ENCODE measurements around the gene TTC24.
"Not testable (repeated sequence)": the region's sequence is repeated elsewhere in the genome, so short reads cannot be mapped to it uniquely, and the experiment has no call there.

The TTC24 gene

GRCh38 chr1:156586892-156587477, 7.5 kb downstream of the TTC24 start:
- DNase-seq (ENCODE audit: low spot score in 2 of 2) (no peak), ATAC-seq (ENCODE audit: low read depth) (no peak)
- no peaks in the 10 kb centered on the region for H3K27me3 Mint-ChIP-seq
- no peaks in the 10 kb centered on the region for H3K9me3 Mint-ChIP-seq
- peaks cover 26% of the 10 kb centered on the region for H3K4me1 Mint-ChIP-seq
- H3K27ac Mint-ChIP-seq = no peak overlapping the region
- peaks cover 3% of the 10 kb centered on the region for H3K36me3 Mint-ChIP-seq
- H3K4me3 Mint-ChIP-seq = no peak overlapping the region

GRCh38 chr1:156587927-156588326, 8.4 kb downstream of the TTC24 start:
- not testable (repeated sequence) for H3K4me3 Mint-ChIP-seq; H3K36me3 Mint-ChIP-seq; ATAC-seq (ENCODE audit: low read depth); H3K27me3 Mint-ChIP-seq; DNase-seq (ENCODE audit: low spot score in 2 of 2); H3K9me3 Mint-ChIP-seq; H3K27ac Mint-ChIP-seq
- H3K4me1 Mint-ChIP-seq = peaks cover 24% of the 10 kb centered on the region

- ATAC-seq (ENCODE audit: low read depth) (no peak), DNase-seq (ENCODE audit: low spot score in 2 of 2) (no peak)
- Mint-ChIP-seq H3K4me3 (no peak overlapping the region), H3K27ac (no peak overlapping the region), H3K9me3 (no peaks in the 10 kb centered on the region), H3K27me3 (no peaks in the 10 kb centered on the region), H3K36me3 (peaks cover 3% of the 10 kb centered on the region), H3K4me1 (peaks cover 13% of the 10 kb centered on the region)
Measured at GRCh38 chr1:156589546-156589945, 10.0 kb downstream of the TTC24 start.

GRCh38 chr1:156590326-156591180, 11.0 kb downstream of the TTC24 start:
- Mint-ChIP-seq H3K4me1 (peaks cover 19% of the 10 kb centered on the region), H3K27ac (peak overlapping the region; percentile 84)

DNA sequence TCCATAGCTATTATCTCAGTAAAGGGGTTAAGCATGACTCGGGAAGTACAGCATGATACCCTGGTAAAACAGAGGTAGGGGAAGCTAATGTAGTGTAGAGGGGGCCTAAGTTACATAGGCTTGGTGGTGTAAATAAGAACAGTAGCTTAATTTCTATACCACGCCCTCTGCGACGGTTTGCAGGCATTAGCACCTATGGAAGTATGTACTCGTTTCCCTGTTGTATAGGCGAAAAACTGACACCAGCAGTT, 11.6 kb downstream of the TTC24 start:
- H3K27ac Mint-ChIP-seq = peak overlapping the region; percentile 84
- peaks cover 19% of the 10 kb centered on the region for H3K4me1 Mint-ChIP-seq
- peak; percentile 21 for ATAC-seq (ENCODE audit: low read depth)
- H3K9me3 Mint-ChIP-seq = no peaks in the 10 kb centered on the region
- H3K36me3 Mint-ChIP-seq = peaks cover 6% of the 10 kb centered on the region
- no peak for DNase-seq (ENCODE audit: low spot score in 2 of 2)
- H3K27me3 Mint-ChIP-seq = no peaks in the 10 kb centered on the region
- H3K4me3 Mint-ChIP-seq = peak overlapping the region; percentile 84

More at GRCh38 chr1:156590326-156591180, 11.0 kb downstream of the TTC24 start:
- DNase-seq (ENCODE audit: low spot score in 2 of 2) (no peak), ATAC-seq (ENCODE audit: low read depth) (no peak)
- Mint-ChIP-seq H3K27me3 (no peaks in the 10 kb centered on the region), H3K36me3 (peaks cover 7% of the 10 kb centered on the region), H3K4me3 (peak overlapping the region; percentile 84), H3K9me3 (no peaks in the 10 kb centered on the region)

DNA sequence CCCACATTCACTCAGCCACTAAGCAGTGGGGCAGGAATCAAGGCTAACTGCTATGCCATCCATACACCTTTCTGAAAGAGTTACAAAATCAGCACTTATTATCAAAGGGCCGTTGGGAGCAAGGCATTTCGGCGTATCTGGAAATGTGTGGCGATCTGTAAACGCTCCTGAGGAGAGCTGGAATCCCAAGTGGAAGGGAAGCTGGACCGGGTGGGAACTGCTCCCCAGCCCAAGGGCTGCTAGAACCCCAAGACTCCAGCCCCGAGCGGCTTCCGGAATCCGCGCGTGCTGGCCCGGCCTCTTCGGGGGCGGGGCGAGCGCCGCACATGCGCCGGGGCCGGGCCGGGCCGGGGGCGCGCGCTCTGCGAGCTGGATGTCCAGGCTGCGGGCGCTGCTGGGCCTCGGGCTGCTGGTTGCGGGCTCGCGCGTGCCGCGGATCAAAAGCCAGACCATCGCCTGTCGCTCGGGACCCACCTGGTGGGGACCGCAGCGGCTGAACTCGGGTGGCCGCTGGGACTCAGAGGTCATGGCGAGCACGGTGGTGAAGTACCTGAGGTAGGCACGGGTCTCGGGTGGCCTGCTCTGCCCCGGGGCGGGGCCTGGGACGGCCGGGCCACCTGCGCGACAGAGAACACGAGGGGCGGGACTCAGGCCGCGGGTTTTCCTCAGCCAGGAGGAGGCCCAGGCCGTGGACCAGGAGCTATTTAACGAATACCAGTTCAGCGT, 12.1 kb downstream of the TTC24 start, which contains the start of gene NAXE:
NAXE (plus strand) TSS at position 345 of the 726 bp plus-strand sequence; CDS start at position 374, 29 bp downstream.
- Mint-ChIP-seq H3K27me3 (no peaks in the 10 kb centered on the region), H3K27ac (peak within 1 kb of the TSS; percentile 84), H3K9me3 (no peaks in the 10 kb centered on the region), H3K4me1 (peaks cover 19% of the 10 kb centered on the region), H3K4me3 (peak within 1 kb of the TSS; percentile 84), H3K36me3 (peaks cover 6% of the 10 kb centered on the region)
- peak; percentile 53 to 62 for DNase-seq (ENCODE audit: low spot score in 2 of 2)
- ATAC-seq (ENCODE audit: low read depth) = peak; percentile 94

DNA sequence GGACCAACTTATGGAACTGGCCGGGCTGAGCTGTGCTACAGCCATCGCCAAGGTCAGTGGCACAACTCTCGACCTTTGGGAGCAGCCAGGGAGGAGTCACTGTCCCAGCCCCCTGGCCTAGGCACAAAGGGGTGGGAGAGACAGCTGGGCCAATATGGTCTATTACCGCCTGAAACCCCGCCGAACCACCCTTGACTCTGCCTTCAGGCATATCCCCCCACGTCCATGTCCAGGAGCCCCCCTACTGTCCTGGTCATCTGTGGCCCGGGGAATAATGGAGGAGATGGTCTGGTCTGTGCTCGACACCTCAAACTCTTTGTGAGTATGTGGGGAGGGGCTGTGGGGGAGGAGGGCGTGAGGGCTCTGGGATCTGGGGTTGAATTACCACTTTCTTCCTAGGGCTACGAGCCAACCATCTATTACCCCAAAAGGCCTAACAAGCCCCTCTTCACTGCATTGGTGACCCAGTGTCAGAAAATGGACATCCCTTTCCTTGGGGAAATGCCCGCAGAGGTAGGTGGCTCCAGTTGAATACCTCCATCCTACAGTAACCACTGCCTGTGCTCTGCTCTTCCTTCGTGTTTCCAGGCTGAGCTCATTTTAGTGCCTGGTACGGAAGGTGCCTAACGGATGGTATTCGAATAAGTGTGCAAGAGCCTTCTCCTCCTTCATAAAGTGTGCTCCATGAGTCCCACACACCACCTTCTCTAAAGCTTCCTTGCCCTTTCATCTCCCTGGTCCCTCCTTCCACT, 12.8 kb downstream of the TTC24 start:
- peaks cover 12% of the 10 kb centered on the region for H3K36me3 Mint-ChIP-seq
- no peaks in the 10 kb centered on the region for H3K27me3 Mint-ChIP-seq

DNA sequence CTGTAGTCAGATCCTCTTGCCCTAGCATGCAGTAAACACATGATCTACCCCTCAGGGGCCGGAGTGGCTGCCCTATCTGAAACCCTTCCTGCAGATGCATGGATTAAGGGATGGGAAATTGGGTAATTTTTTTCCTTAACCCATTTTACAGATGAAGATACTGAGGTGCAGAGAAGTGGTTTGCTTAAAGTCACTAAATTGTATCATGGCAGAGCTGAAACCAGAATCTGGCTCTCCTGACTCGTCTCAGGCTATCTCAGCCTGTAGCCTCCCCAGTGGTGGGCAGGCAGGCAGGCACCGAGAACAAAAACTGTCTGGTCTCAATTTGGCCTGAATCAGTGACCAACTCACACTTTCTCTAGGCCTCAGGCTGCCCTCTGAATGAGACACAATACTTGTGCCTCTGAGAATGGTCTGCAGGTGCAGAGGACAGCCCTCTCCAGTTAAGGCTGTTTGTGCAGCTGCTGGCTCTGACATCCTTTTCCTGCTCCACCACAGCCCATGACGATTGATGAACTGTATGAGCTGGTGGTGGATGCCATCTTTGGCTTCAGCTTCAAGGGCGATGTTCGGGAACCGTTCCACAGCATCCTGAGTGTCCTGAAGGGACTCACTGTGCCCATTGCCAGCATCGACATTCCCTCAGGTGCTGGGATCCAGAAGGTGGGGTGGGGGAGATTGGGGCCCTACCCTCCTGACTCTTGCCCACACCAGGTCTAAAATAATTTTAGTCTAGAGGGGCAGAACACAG, 13.6 kb downstream of the TTC24 start:
- Mint-ChIP-seq H3K9me3 (no peaks in the 10 kb centered on the region), H3K27me3 (no peaks in the 10 kb centered on the region), H3K36me3 (peaks cover 12% of the 10 kb centered on the region), H3K27ac (peak overlapping the region; percentile 5), H3K4me3 (peak overlapping the region; percentile 84), H3K4me1 (peaks cover 19% of the 10 kb centered on the region)
- ATAC-seq (ENCODE audit: low read depth) (no peak), DNase-seq (ENCODE audit: low spot score in 2 of 2) (no peak)

More for the DNA sequence above, 12.8 kb downstream of the TTC24 start:
- ATAC-seq (ENCODE audit: low read depth) (no peak), DNase-seq (ENCODE audit: low spot score in 2 of 2) (no peak)
- Mint-ChIP-seq H3K9me3 (no peaks in the 10 kb centered on the region), H3K4me3 (peak overlapping the region; percentile 84), H3K27ac (peak overlapping the region; percentile 84), H3K4me1 (peaks cover 19% of the 10 kb centered on the region)

GRCh38 chr1:156593661-156593989, 14.1 kb downstream of the TTC24 start:
- Mint-ChIP-seq H3K36me3 (peaks cover 18% of the 10 kb centered on the region), H3K4me3 (no peak overlapping the region), H3K4me1 (peaks cover 19% of the 10 kb centered on the region), H3K27me3 (no peaks in the 10 kb centered on the region), H3K9me3 (no peaks in the 10 kb centered on the region), H3K27ac (no peak overlapping the region)
- ATAC-seq (ENCODE audit: low read depth) = no peak
- DNase-seq (ENCODE audit: low spot score in 2 of 2) = no peak

DNA sequence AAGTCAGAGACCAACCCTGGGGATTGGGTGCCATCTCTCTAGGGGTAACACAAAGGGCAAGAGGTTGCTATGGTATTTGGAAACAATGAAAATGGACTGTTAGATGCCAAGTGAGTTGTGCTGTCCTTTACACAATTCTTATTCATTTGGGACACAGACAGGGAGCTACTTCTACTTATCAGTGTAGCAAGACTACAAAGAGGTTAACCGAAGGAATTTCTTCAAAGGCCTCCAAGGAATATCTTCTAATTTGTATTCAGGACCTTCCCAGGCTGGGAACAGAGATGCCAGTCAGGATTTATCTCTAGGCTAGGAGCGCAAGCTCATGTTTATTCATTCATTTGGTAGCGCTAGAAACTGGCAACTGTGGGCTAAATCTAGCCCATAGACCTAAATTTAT, 14.7 kb downstream of the TTC24 start:
- ATAC-seq (ENCODE audit: low read depth) = no peak
- H3K36me3 Mint-ChIP-seq = peaks cover 20% of the 10 kb centered on the region
- no peak overlapping the region for H3K27ac Mint-ChIP-seq
- no peak for DNase-seq (ENCODE audit: low spot score in 2 of 2)
- no peaks in the 10 kb centered on the region for H3K9me3 Mint-ChIP-seq
- peaks cover 19% of the 10 kb centered on the region for H3K4me1 Mint-ChIP-seq
- H3K4me3 Mint-ChIP-seq = no peak overlapping the region
- no peaks in the 10 kb centered on the region for H3K27me3 Mint-ChIP-seq

DNA sequence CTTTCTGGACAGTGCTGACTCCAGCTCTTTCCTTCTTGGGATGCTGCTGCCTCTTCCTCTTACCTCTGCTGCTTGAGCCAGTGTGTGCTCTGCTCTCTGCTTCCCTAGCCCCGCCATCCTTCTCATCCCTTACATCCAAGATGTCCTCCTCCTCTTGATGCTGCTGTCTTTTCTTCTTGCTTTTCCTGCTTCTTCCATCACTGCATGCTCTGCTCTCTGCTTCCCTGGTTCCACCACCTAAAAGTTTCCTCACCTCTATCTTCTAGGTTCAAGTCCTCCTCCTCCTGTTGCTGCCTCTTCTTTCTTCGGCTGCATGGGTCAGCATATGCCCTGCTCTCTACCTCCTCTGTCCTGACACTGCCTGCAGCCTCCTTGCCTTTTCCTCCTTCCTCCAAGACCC, 15.5 kb downstream of the TTC24 start:
- Mint-ChIP-seq H3K4me3 (no peak overlapping the region), H3K27me3 (no peaks in the 10 kb centered on the region), H3K27ac (no peak overlapping the region), H3K36me3 (peaks cover 20% of the 10 kb centered on the region), H3K9me3 (no peaks in the 10 kb centered on the region), H3K4me1 (peaks cover 19% of the 10 kb centered on the region)
- no peak for DNase-seq (ENCODE audit: low spot score in 2 of 2)
- no peak for ATAC-seq (ENCODE audit: low read depth)

DNA sequence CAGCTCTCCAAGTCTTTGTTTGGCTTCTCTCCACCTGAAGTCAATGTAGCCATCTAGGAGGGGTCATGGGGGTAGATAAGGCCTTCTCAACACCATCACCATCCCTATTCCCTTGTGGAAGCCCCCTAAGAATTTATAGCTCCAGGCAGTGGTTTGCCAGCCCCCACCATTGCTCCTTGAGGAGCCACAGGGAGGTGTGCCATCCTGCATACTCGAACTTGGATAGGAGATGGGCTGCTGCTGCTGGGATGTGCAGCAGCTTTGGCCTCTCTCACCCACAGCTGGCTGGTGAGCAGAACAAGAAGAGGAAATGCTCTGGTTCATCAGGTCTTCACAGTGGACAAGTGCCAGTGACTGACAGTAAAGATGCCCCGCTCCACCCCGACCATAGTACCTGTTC, 16.9 kb downstream of the TTC24 start:
- H3K36me3 Mint-ChIP-seq = peaks cover 20% of the 10 kb centered on the region
- no peak for DNase-seq (ENCODE audit: low spot score in 2 of 2)
- no peak overlapping the region for H3K4me3 Mint-ChIP-seq
- H3K27me3 Mint-ChIP-seq = no peaks in the 10 kb centered on the region
- H3K27ac Mint-ChIP-seq = peak overlapping the region; percentile 33
- no peaks in the 10 kb centered on the region for H3K9me3 Mint-ChIP-seq
- H3K4me1 Mint-ChIP-seq = peaks cover 21% of the 10 kb centered on the region
- no peak for ATAC-seq (ENCODE audit: low read depth)

GRCh38 chr1:156598125-156598524, 18.6 kb downstream of the TTC24 start:
- Mint-ChIP-seq H3K27me3 (no peaks in the 10 kb centered on the region), H3K9me3 (no peaks in the 10 kb centered on the region), H3K4me1 (peaks cover 19% of the 10 kb centered on the region), H3K36me3 (peaks cover 20% of the 10 kb centered on the region), H3K4me3 (no peak overlapping the region), H3K27ac (peak overlapping the region; percentile 73)
- ATAC-seq (ENCODE audit: low read depth) (no peak), DNase-seq (ENCODE audit: low spot score in 2 of 2) (no peak)
